NCI-H345 (cell line): ENCODE data around the gene AK1.
A peak's percentile ranks its signal among the peaks of the same experiment; 100 is the strongest.
"Not testable (repeated sequence)": the region's sequence is repeated elsewhere in the genome, so short reads cannot be mapped to it uniquely, and the experiment has no call there.

Experiments used
- DNase-seq: peaks from one replicate; lab custom pipeline; 2025; lab: John Stamatoyannopoulos, UW

The AK1 gene

GRCh38 chr9:127847833-127848755, 29.4 kb downstream of the AK1 start:
- no peak for DNase-seq

- no peak for DNase-seq
Measured at GRCh38 chr9:127847178-127847510, 30.3 kb downstream of the AK1 start.

- no peak for DNase-seq
Measured at GRCh38 chr9:127846443-127847177, 30.9 kb downstream of the AK1 start.

GRCh38 chr9:127845619-127846018, 31.9 kb downstream of the AK1 start:
- not testable (repeated sequence) for DNase-seq

- DNase-seq: no peak
Measured at GRCh38 chr9:127844821-127845359, 32.6 kb downstream of the AK1 start.

- no peak for DNase-seq
Measured at GRCh38 chr9:127841087-127841835, 36.2 kb downstream of the AK1 start.

- no peak for DNase-seq
Measured at GRCh38 chr9:127838375-127839078, 38.9 kb downstream of the AK1 start.

GRCh38 chr9:127837346-127837745, 40.1 kb downstream of the AK1 start:
- peak; percentile 3 for DNase-seq

GRCh38 chr9:127836561-127836960, 40.9 kb downstream of the AK1 start:
- not testable (repeated sequence) for DNase-seq

GRCh38 chr9:127835991-127836516, 41.4 kb downstream of the AK1 start:
- DNase-seq: no peak

GRCh38 chr9:127833555-127833954, 43.9 kb downstream of the AK1 start:
- DNase-seq: no peak

- DNase-seq: no peak
Measured at GRCh38 chr9:127832248-127832647, 45.2 kb downstream of the AK1 start.

GRCh38 chr9:127829205-127829906, 48.1 kb downstream of the AK1 start:
- no peak for DNase-seq

GRCh38 chr9:127828262-127829031, 49.0 kb downstream of the AK1 start:
- no peak for DNase-seq

GRCh38 chr9:127826253-127826913, 51.1 kb downstream of the AK1 start:
- no peak for DNase-seq

- peak; percentile 13 for DNase-seq
Measured at GRCh38 chr9:127825319-127826051, 52.0 kb downstream of the AK1 start.

GRCh38 chr9:127822108-127822507, 55.4 kb downstream of the AK1 start:
- no peak for DNase-seq

- DNase-seq: no peak
Measured at GRCh38 chr9:127818574-127818973, 58.9 kb downstream of the AK1 start.
